Activated T-helper 1 cell treated with anti-CD3 and anti-CD28 coated beads, Interleukin-2, amount 50 U/mL, for 16 hours (primary cell): ENCODE results near the gene DYRK1B.
"Not testable (repeated sequence)": the region's sequence is repeated elsewhere in the genome, so short reads cannot be mapped to it uniquely, and the experiment has no call there.

ENCODE experiments used
- DNase-seq, 2 donors: peaks; one replicate each; pipeline ENCODE4 v3.0.0-alpha.2; 2020; ENCODE audit warnings: low read depth in 1 of 2, low spot score in 1 of 2

Gene DYRK1B

DNA sequence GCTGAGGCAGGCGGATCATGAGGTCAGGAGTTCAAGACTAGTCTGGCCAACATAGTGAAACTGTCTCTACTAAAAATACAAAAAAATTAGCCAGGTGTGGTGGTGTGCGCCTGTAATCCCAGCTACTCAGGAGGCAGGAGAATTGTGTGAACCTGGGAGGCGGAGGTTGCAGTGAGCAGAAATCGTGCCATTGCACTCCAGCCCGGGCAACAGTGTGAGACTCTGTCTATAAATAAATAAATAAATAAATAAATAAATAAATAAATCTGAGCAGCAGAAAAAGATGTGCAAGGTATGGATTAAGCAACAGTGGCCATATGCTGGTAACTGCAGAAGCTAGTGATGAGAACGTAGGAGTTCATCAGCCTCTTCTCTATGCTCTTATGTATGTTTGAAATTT is 19.9 kb downstream of the DYRK1B start:
- not testable (repeated sequence) for DNase-seq

- DNase-seq, result no peak
These were observed 20.5 kb downstream of the DYRK1B start for GRCh38 chr19:39813264-39813993.

DNA sequence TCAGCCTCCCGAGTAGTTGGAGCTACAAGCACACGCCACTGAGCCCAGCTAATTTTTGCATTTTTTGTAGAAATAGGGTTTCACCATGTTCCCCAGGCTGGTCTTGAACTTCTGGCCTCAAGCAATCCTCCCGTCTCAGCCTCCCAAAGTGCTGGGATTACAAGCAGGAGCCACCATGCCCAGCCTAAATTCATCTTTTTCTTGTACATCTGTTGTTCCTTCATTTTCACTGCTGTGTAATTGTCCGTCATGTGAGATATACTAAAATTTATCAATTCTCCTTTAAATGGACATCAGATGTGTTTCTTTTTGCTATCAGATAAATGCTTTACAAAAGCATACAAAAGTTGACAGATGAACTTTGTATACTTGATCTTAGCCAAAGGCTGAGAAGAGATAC is 22.9 kb downstream of the DYRK1B start:
- no peak for DNase-seq

- DNase-seq, result no peak
These were observed 23.5 kb downstream of the DYRK1B start for GRCh38 chr19:39810424-39810823.

- DNase-seq, result no peak
These were observed 24.6 kb downstream of the DYRK1B start for GRCh38 chr19:39809368-39809767.

GRCh38 chr19:39808688-39809087 is 25.3 kb downstream of the DYRK1B start:
- not testable (repeated sequence) for DNase-seq

DNA sequence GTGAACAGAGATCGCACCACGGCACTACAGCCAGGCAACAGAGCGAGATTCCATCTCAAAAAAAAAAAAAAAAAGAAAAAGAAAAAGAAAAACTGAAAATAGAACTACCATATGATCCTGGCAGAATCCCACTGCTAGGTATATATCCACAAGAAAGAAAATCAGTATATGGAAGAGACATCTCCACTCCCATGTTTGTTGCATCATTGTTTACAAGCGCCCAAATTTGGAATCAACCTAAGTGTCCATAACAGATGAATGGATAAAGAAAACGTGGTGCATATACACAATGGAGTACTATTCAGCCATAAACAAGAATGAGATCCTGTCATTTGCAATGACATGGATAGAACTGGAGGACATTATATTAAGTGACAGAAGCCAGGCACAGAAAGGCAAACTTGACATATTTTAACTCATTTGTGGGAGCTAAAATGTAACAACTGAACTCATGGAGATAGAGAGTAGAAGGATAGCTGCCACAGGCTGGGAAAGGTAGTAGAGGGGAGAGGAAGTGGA is 26.1 kb downstream of the DYRK1B start:
- DNase-seq, result no peak

DNA sequence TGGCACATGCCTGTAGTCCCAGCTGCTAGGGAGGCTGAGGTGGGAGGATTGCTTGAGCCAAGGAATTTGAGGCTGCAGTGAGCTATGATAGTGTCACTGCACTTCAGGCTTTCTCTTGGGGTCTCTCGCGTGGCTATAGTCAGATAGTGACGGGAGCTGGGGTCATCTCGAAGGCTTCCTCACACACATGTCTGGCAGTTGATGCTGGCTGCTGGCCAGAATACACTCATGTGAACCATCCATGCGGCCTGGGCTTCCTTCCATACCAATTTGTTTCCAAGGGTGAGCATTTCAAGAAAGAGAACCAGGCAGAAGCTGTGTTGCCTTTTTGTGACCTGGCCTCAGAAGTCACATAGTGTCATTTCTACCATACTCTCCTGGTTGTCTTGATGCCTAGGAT is 28.9 kb downstream of the DYRK1B start:
- DNase-seq, result no peak

DNA sequence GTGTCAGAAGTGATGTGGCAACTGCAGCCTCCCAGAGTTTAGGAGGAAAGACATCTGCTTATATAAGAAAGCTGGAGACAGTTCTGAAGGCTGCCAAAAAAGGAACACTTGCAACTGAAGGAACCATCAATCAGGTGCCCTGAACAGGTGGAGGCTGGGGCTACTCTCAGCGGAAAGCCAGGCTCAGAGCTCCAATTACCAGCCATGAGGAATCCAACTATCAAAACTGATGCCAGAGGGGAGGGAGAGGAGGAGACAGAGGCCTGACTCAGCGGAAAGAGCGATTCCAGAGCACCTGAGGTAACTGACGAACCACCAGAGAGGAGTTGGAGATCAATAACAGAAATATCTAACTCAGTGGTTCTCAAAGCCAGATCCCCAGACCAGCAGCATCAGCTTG is 31.0 kb downstream of the DYRK1B start:
- no peak for DNase-seq

DNA sequence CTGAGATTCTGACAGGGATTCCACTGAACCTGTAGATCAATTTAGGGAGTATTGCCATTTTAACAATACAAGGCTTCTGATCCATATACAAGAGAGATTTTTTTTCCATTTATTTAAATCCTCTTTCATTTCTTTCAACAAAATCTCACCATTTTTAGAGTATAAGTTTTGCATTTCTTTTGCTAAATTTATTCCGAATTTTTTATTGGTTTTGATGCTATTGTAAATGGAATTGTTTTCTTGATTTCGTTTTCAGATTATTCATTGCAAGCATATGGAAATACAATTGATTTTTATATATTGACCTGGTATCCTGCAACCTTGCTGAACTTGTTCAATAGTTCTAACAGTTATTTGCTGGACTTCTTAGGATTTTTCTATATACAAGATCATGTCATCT is 36.9 kb downstream of the DYRK1B start:
- no peak for DNase-seq

- no peak for DNase-seq
These were observed 37.9 kb downstream of the DYRK1B start for GRCh38 chr19:39796000-39796498.

DNA sequence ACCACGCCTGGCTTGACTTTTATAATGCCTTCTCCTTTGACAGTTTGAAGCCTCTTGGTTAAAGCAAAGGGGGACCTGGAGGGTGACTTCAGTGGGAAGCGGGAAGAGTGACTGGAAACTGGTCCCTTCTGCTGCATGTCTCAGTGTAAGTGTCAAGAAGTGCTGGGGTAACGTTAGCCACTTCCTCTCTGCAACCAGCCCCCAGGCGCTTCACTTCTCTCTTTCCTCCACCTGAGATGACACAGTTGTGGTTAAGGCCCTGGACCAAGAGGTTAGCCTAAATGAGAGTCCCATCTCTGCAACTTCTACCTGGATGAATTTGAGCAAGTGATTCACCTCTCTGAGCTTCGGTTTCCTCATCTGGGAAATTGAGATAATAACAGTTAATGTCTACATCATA is 39.0 kb downstream of the DYRK1B start:
- DNase-seq, result no peak

DNA sequence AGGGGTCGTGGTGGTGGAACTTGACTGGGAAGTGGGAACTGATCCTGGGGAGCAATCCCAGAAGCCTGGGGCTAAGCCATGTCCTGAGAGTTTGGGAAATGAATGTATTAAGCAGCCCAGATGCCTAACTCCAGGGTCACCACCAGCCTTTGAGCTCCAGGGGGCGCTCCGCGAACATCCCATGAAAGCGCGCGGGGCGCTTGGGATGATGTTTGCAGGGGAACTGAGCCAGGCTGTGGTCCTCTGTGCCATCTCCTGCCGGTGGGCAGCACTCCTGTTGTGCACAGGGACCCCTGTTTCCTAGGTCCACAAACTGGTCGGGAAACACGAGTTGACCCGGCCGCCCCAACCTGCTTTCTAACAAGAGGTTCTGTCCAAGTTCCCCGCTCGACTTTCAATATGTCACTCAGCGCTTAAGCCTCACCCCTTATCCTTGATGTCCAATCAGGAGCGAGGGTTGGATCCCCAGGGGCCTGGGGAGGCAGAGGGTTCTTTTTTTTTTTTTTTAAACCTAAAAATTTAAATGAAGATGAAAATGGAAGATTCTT is 40.9 kb downstream of the DYRK1B start:
- DNase-seq, result peak; percentile 44 to 48

GRCh38 chr19:39788244-39788643 is 45.7 kb downstream of the DYRK1B start:
- no peak for DNase-seq

- no peak for DNase-seq
These were observed 53.1 kb downstream of the DYRK1B start for GRCh38 chr19:39780894-39781293.

DNA sequence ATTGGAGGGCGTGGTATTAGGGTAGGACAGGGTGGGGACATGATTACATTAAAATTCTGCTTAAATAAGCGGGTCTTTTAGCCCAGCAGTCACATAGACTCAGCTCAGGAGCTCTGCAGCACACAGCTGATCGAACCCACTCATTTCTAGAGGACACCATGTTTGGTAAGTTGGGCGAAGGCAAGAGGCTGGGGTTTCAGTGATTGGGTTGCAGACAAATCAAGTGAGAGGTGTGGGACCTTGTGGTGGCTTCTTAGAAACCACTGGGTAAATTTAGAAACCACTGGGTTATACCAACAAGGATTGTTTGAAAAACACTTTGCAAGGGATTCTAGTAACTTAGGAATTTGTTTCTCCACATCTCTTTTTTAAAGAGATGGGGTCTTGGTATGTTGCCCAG is 55.2 kb downstream of the DYRK1B start, which contains the start of gene LEUTX:
Gene LEUTX (plus strand): TSS at position 92 of the 400 bp plus-strand sequence. CDS start 67 bp downstream, at position 159.
- no peak for DNase-seq
